ENCODE data around the gene JDP2. TPM values are rescaled to one million over a fixed set of nuclear protein-coding genes. Genes with fewer than 3 reads are reported as not detected.

Gene JDP2
- total RNA-seq, 1 experiment from 2014 or later = 22.8 TPM

DNA sequence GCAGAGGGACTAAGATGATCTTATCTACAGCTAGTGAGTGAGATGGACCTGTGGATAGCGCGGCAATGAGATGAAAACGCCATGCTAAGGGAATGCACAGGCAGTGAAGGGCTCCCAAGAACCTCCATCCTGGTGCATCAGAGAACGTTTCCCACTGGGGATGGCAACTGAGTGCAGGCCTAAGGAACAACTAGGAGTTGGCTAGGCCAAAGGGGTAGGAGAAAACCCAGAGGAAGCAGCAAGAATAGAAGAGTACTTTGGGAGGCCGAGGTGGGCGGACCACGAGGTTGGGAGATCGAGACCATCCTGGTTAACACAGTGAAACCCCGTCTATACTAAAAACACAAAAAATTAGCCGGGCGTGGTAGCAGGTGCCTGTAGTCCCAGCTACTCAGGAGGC is 69.9 kb downstream of the JDP2 start:
- Histone ChIP-seq H2AFZ (ENCODE audit: low read length) (no peak overlapping the region), H3K18ac (ENCODE audit: insufficient read length, low read depth, low read length) (no peak overlapping the region), H3K9ac (ENCODE audit: extremely low read depth, insufficient read length, low read length) (no peak overlapping the region), H2BK5ac (ENCODE audit: insufficient read length, low read length) (no peak overlapping the region), H4K91ac (ENCODE audit: insufficient read length, low read depth, low read length) (no peak overlapping the region), H4K20me1 (ENCODE audit: control insufficient read depth, insufficient read depth, insufficient read length) (no peaks in the 10 kb centered on the region), H3K4me1 (ENCODE audit: insufficient read depth, low read length) (no peaks in the 10 kb centered on the region), H3K27me3 (ENCODE audit: insufficient read depth, low read length) (no peaks in the 10 kb centered on the region), H2AK5ac (ENCODE audit: insufficient read length, low read length) (no peak overlapping the region), H3K4me2 (ENCODE audit: insufficient read depth, insufficient read length, low read length) (no peak overlapping the region), H4K8ac (replicated peaks; ENCODE audit: insufficient read length, low read depth, low read length) (no peak overlapping the region), H3K79me2 (ENCODE audit: insufficient read depth, low read length) (no peaks in the 10 kb centered on the region), H3K9me3 (ENCODE audit: control insufficient read depth, low read depth, low read length) (no peaks in the 10 kb centered on the region), H4K5ac (ENCODE audit: insufficient read length, low read depth, low read length) (no peak overlapping the region), H3K14ac (ENCODE audit: insufficient read depth, low read length) (no peak overlapping the region), H2BK20ac (ENCODE audit: low read depth, low read length, poor library complexity, severe bottlenecking) (no peak overlapping the region), H3K23ac (ENCODE audit: insufficient read length, low read depth, low read length) (no peak overlapping the region), H2BK15ac (ENCODE audit: low read depth, low read length) (no peak overlapping the region), H3K27ac (ENCODE audit: insufficient read length, low read depth, low read length) (no peak overlapping the region), H3K4ac (ENCODE audit: low read depth, low read length) (no peak overlapping the region), H3T11ph (ENCODE audit: low read length) (no peak overlapping the region), H3K56ac (ENCODE audit: insufficient read length, low read depth, low read length) (no peak overlapping the region), H3K79me1 (ENCODE audit: insufficient read depth, low read depth, low read length, poor library complexity, severe bottlenecking) (no peaks in the 10 kb centered on the region), H3K23me2 (ENCODE audit: insufficient read length, low read depth, low read length, poor library complexity, severe bottlenecking) (no peaks in the 10 kb centered on the region), H2BK12ac (ENCODE audit: insufficient read length, low read depth, low read length) (no peak overlapping the region), H2BK120ac (ENCODE audit: low read depth, low read length, poor library complexity, severe bottlenecking) (no peak overlapping the region)
- Mint-ChIP-seq H3K27me3 (ENCODE audit: low read depth) (no peaks in the 10 kb centered on the region; the same call in 1 of the 2 replicates), H3K27ac (no peak overlapping the region), H3K36me3 (ENCODE audit: insufficient read depth in 1 of 3, low read depth in 3 of 3) (no peaks in the 10 kb centered on the region), H3K9me3 (no peaks in the 10 kb centered on the region), H3K4me1 (no peaks in the 10 kb centered on the region), H3K4me3 (no peak overlapping the region)
- no peak for TF ChIP-seq CTCF (conservative IDR thresholded peaks at IDR 0.05)
- no CpG with 5 or more reads among the region's 11 CpGs for WGBS (ENCODE audit: extremely low coverage, insufficient read length, low lambda C conversion rate)
- DNase-seq = no peak
